Keratinocyte (primary cell): ENCODE results near the gene RUNX1.

Experiments used
- CTCF ChIP-seq, 3 experiments: IDR thresholded peaks in 1 of 3; conservative IDR thresholded peaks in 1 of 3; optimal IDR thresholded peaks in 1 of 3; 2 replicates in 2 of 3; 3 replicates in 1 of 3; pipeline versions ENCODE3 to v1.5.1; 2011; ENCODE audit warnings: low read length in 3 of 3, mild to moderate bottlenecking in 3 of 3, moderate library complexity in 2 of 3, control low read depth in 1 of 3, inconsistent platforms in 1 of 3; ENCODE audit not compliant: insufficient read depth in 2 of 3; ENCODE audit errors: extremely low read depth in 1 of 3
- EZH2 ChIP-seq: IDR thresholded peaks from one replicate; pipeline ENCODE4 v1.6.1; 2012; ENCODE audit warnings: inconsistent platforms, mild to moderate bottlenecking, low read length, moderate library complexity

DNA sequence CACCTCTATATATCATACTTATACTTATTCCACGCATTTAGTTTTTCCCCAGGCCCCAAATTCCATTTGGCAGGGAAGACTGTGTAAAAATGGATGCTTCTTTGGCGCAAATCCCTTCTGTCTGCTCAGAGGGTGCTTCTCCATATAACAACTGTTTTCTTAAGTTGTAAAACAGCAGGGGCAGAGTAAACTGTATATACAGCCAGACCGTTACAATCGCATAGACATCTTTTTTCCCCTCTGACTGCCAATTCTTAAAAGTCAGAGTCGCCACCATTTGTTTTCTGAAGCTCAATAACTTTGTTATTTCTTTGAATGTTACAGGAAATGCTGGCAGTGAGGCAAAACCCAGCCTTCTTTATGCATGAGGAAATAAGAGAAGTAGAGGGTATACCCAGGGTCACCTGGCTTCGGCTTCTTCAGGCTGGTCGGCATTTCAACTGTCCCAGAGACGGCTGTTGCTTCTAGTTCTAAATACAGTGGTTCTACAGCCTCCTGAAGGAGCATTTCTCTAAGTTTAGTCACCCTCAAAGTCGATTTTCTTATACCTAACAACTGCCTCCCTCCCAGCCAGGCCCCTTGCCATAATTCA is 191.9 kb downstream of the RUNX1 start:
- TF ChIP-seq CTCF (optimal IDR thresholded peaks at IDR 0.05 in 1 of 3, IDR thresholded peaks at IDR 0.05 in 1 of 3, conservative IDR thresholded peaks at IDR 0.05 in 1 of 3; ENCODE audit: extremely low read depth in 1 of 3, insufficient read depth in 2 of 3, low read length in 3 of 3) (no peak), EZH2 (no peak)
